CD4-positive, alpha-beta memory T cell (primary cell): Measurements from ENCODE around the gene NYNRIN. TPM values are rescaled to one million over a fixed set of nuclear protein-coding genes. Genes with fewer than 3 reads are reported as not detected.

Source experiments
- CTCF ChIA-PET: fragments of 350-600 bp; sonication (Branson Sonifier 250); formaldehyde crosslinking; loops from one replicate; lab custom pipeline; 2021; ENCODE audit warnings: inconsistent platforms; ENCODE audit not compliant: partially characterized antibody; lab: Charles Lee
- POLR2A ChIA-PET: fragments of 350-600 bp; sonication (Branson Sonifier 250); formaldehyde crosslinking; loops from one replicate; lab custom pipeline; 2021; ENCODE audit not compliant: partially characterized antibody; lab: Charles Lee
- DNase-seq, 5 donors: peaks; one replicate each; pipeline versions ENCODE4 v3.0.0 to v3.0.0-alpha.2; 2020 to 2022; ENCODE audit warnings: mixed read lengths in 1 of 5
- H3K27ac ChIP-seq: one replicate; pipeline ENCODE4 v1.7.0; 2013; ENCODE audit warnings: low read depth, low read length
- H3K27me3 ChIP-seq: 2 replicates; pipeline ENCODE4 v1.7.0; 2013; ENCODE audit warnings: mild to moderate bottlenecking, low read length, moderate library complexity; ENCODE audit not compliant: insufficient read depth
- H3K36me3 ChIP-seq: 2 replicates; pipeline ENCODE4 v1.7.0; 2013; ENCODE audit warnings: mild to moderate bottlenecking, low read length, moderate library complexity; ENCODE audit not compliant: insufficient read depth
- H3K4me1 ChIP-seq: 2 replicates; pipeline ENCODE4 v1.7.0; 2013; ENCODE audit warnings: mild to moderate bottlenecking, low read length, moderate library complexity; ENCODE audit not compliant: insufficient read depth
- H3K4me3 ChIP-seq, 2 donors: one replicate each; pipeline ENCODE4 v1.7.0; 2013; ENCODE audit warnings: low read length in 2 of 2, mild to moderate bottlenecking in 1 of 2
- H3K9me3 ChIP-seq, 2 donors: one replicate each; pipeline ENCODE4 v1.7.0; 2013; ENCODE audit warnings: low read length in 2 of 2, control low read depth in 1 of 2; ENCODE audit not compliant: control insufficient read depth in 1 of 2
- H3K27ac Mint-ChIP-seq, 7 donors: one replicate each; pipeline ENCODE4 v1.8.0; 2020 to 2021; ENCODE audit warnings: mixed read lengths in 7 of 7, mild to moderate bottlenecking in 6 of 7, inconsistent platforms in 3 of 7, moderate library complexity in 3 of 7
- H3K27me3 Mint-ChIP-seq, 2 donors: one replicate each; pipeline ENCODE4 v1.8.0; 2020 to 2021; ENCODE audit warnings: mixed read lengths in 2 of 2
- H3K36me3 Mint-ChIP-seq, 2 donors: one replicate each; pipeline ENCODE4 v1.8.0; 2020 to 2021; ENCODE audit warnings: mixed read lengths in 2 of 2, inconsistent platforms in 1 of 2, mild to moderate bottlenecking in 1 of 2
- H3K4me1 Mint-ChIP-seq, 4 donors: one replicate each; pipeline ENCODE4 v1.8.0; 2020 to 2021; ENCODE audit warnings: mixed read lengths in 4 of 4, mild to moderate bottlenecking in 1 of 4
- H3K4me3 Mint-ChIP-seq, 8 donors: one replicate each; pipeline ENCODE4 v1.8.0; 2020 to 2021; ENCODE audit warnings: mixed read lengths in 8 of 8, mild to moderate bottlenecking in 7 of 8, moderate library complexity in 6 of 8, inconsistent platforms in 3 of 8
- H3K9me3 Mint-ChIP-seq, 8 donors: one replicate each; pipeline ENCODE4 v1.8.0; 2020 to 2021; ENCODE audit warnings: mixed read lengths in 8 of 8, mild to moderate bottlenecking in 5 of 8, inconsistent platforms in 3 of 8, moderate library complexity in 1 of 8
- intact Hi-C: fragments of 100-400 bp; cut with micrococcal nuclease; formaldehyde crosslinking; loops from one replicate; pipeline ENCODE4 v1.15.1; 2023
- polyA plus RNA-seq, 2 donors: library from polyadenylated mRNA; unstranded; fragments of 300-500 nt; fragmentation: Illumina TruSeq; gene quantifications; one replicate each; pipeline ENCODE4 v1.2.3, GENCODE V29; 2021
- total RNA-seq, 2 experiments: library from RNA; stranded (reverse); gene quantifications; one replicate each; pipeline ENCODE4 v1.2.3, GENCODE V29; 2021

The NYNRIN gene
- total and polyA plus RNA-seq, 4 experiments from 2014 or later, result 0.02 to 0.32 TPM; not detected in 2

GRCh38 chr14:24356208-24356607, 42.6 kb upstream of the NYNRIN start:
- Histone ChIP-seq H3K27me3 (peaks cover 7% of the 10 kb centered on the region), H3K36me3 (no peaks in the 10 kb centered on the region), H3K27ac (no peak overlapping the region), H3K4me1 (no peaks in the 10 kb centered on the region), H3K9me3 (no peaks in the 10 kb centered on the region), H3K4me3 (no peak overlapping the region)
- Mint-ChIP-seq H3K27ac (no peak overlapping the region), H3K36me3 (peaks cover 3 to 5% of the 10 kb centered on the region in 2 donors), H3K4me3 (no peak overlapping the region), H3K27me3 (peaks cover 23 to 30% of the 10 kb centered on the region in 2 donors), H3K9me3 (peaks cover 0 to 15% (median 5%) of the 10 kb centered on the region in 8 donors), H3K4me1 (no peaks in the 10 kb centered on the region)
- no peak for DNase-seq
- CTCF ChIA-PET, result interaction anchor here (1.0 kb wide), 1 partner anchor 75 kb away, joined by 3 read pairs; no protein-coding TSS in a partner anchor
- intact Hi-C loops, result no loop called here
- POLR2A ChIA-PET, result no interaction called here

DNA sequence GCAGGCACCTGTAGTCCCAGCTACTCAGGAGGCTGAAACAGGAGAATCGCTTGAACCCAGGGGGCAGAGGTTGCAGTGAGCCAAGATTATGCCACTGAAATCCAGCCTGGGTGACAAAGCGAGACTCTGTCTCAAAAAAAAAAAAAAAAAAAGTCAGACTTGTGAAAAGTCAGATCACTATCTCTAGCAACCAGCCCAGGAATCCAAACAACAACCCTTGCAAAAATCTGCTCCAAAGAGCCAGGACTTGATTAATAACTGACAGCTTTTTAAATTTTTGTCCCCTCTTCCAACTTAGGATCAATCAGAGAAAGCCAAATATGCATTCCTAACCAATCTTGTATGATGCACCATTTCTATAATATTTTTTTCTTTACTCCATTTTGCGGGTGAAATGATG, 38.5 kb upstream of the NYNRIN start:
- CTCF ChIA-PET, result interaction anchor here (2.9 to 3.4 kb wide), 2 partner anchors 27 to 71 kb away, joined by 11 to 14 read pairs; no protein-coding TSS in a partner anchor
- H3K4me1 Mint-ChIP-seq, result peaks cover 0 to 3% (median 1%) of the 10 kb centered on the region in 4 donors
- no peak overlapping the region for H3K27ac ChIP-seq

GRCh38 chr14:24361326-24361725, 37.5 kb upstream of the NYNRIN start:
- H3K27ac ChIP-seq, result no peak overlapping the region
- no peak for DNase-seq
- H3K36me3 ChIP-seq, result no peaks in the 10 kb centered on the region
- CTCF ChIA-PET, result interaction anchor here (1.0 to 2.9 kb wide), 4 partner anchors 28 to 75 kb away, joined by 4 to 14 read pairs (median 8); no protein-coding TSS in a partner anchor
- H3K4me3 Mint-ChIP-seq, result no peak overlapping the region
- no peak overlapping the region for H3K27ac Mint-ChIP-seq
- peaks cover 20 to 35% of the 10 kb centered on the region in 2 donors for H3K27me3 Mint-ChIP-seq
- no peaks in the 10 kb centered on the region for H3K9me3 ChIP-seq
- H3K27me3 ChIP-seq, result peaks cover 17% of the 10 kb centered on the region
- H3K4me1 ChIP-seq, result peaks cover 14% of the 10 kb centered on the region
- H3K4me3 ChIP-seq, result no peak overlapping the region
- H3K36me3 Mint-ChIP-seq, result peaks cover 3 to 5% of the 10 kb centered on the region in 2 donors
- intact Hi-C loops, result loop anchor here (10.0 kb wide), 1 partner anchor 313 kb away; no protein-coding TSS in a partner anchor
- POLR2A ChIA-PET, result interaction anchor here (1.0 to 1.4 kb wide), 2 partner anchors 21 to 66 kb away, joined by 3 to 4 read pairs; partner anchors contain the start of gene RIPK3
- H3K4me1 Mint-ChIP-seq, result peaks cover 8 to 12% (median 10%) of the 10 kb centered on the region in 4 donors
- H3K9me3 Mint-ChIP-seq, result peaks cover 0 to 15% (median 5%) of the 10 kb centered on the region in 8 donors

More for the DNA sequence above, 38.5 kb upstream of the NYNRIN start:
- Mint-ChIP-seq H3K9me3 (peaks cover 0 to 15% (median 5%) of the 10 kb centered on the region in 8 donors), H3K36me3 (peaks cover 3 to 5% of the 10 kb centered on the region in 2 donors), H3K27ac (no peak overlapping the region), H3K4me3 (no peak overlapping the region), H3K27me3 (peaks cover 12 to 27% of the 10 kb centered on the region in 2 donors)
- POLR2A ChIA-PET, result interaction anchor here (1.2 kb wide), 1 partner anchor 70 kb away, joined by 3 read pairs; the partner anchor contains the start of gene KHNYN
- Histone ChIP-seq H3K4me1 (peaks cover 4% of the 10 kb centered on the region), H3K4me3 (no peak overlapping the region), H3K36me3 (no peaks in the 10 kb centered on the region), H3K9me3 (no peaks in the 10 kb centered on the region), H3K27me3 (peaks cover 10% of the 10 kb centered on the region)
- intact Hi-C loops, result loop anchor here (10.0 kb wide), 1 partner anchor 315 kb away; no protein-coding TSS in a partner anchor
- DNase-seq, result no peak

GRCh38 chr14:24362241-24362960, 36.4 kb upstream of the NYNRIN start:
- ChIA-PET CTCF (interaction anchor here (1.0 to 2.9 kb wide), 4 partner anchors 29 to 74 kb away, joined by 4 to 14 read pairs (median 8); no protein-coding TSS in a partner anchor), POLR2A (interaction anchor here (1.0 to 1.6 kb wide), 3 partner anchors 22 to 68 kb away, joined by 3 to 5 read pairs (median 4); partner anchors contain the start of genes CBLN3, KHNYN and RIPK3)
- Mint-ChIP-seq H3K4me1 (peaks cover 11 to 21% (median 15%) of the 10 kb centered on the region in 4 donors), H3K27me3 (peaks cover 27 to 41% of the 10 kb centered on the region in 2 donors), H3K27ac (no peak overlapping the region), H3K36me3 (peaks cover 3 to 5% of the 10 kb centered on the region in 2 donors), H3K9me3 (peaks cover 0 to 15% (median 5%) of the 10 kb centered on the region in 8 donors), H3K4me3 (no peak overlapping the region)
- Histone ChIP-seq H3K36me3 (no peaks in the 10 kb centered on the region), H3K4me3 (no peak overlapping the region), H3K27ac (no peak overlapping the region), H3K27me3 (peaks cover 26% of the 10 kb centered on the region), H3K4me1 (peaks cover 25% of the 10 kb centered on the region), H3K9me3 (no peaks in the 10 kb centered on the region)
- intact Hi-C loops, result loop anchor here (10.0 kb wide), 1 partner anchor 312 kb away; no protein-coding TSS in a partner anchor
- no peak for DNase-seq

- Mint-ChIP-seq H3K27ac (no peak overlapping the region), H3K4me1 (peaks cover 14 to 26% (median 20%) of the 10 kb centered on the region in 4 donors), H3K9me3 (peaks cover 0 to 15% (median 5%) of the 10 kb centered on the region in 8 donors), H3K4me3 (no peak overlapping the region), H3K36me3 (peaks cover 3 to 5% of the 10 kb centered on the region in 2 donors), H3K27me3 (peaks cover 33 to 43% of the 10 kb centered on the region in 2 donors)
- Histone ChIP-seq H3K27ac (no peak overlapping the region), H3K4me1 (peaks cover 35% of the 10 kb centered on the region), H3K27me3 (peaks cover 31% of the 10 kb centered on the region), H3K9me3 (no peaks in the 10 kb centered on the region), H3K36me3 (no peaks in the 10 kb centered on the region), H3K4me3 (no peak overlapping the region)
- POLR2A ChIA-PET, result interaction anchor here (1.6 kb wide), 1 partner anchor 67 kb away, joined by 5 read pairs; the partner anchor contains the start of genes CBLN3 and KHNYN
- intact Hi-C loops, result loop anchor here (10.0 kb wide), 1 partner anchor 311 kb away; no protein-coding TSS in a partner anchor
- no peak for DNase-seq
- CTCF ChIA-PET, result interaction anchor here (2.7 kb wide), 1 partner anchor 73 kb away, joined by 11 read pairs; no protein-coding TSS in a partner anchor
These were observed 35.4 kb upstream of the NYNRIN start for GRCh38 chr14:24363401-24363800.

GRCh38 chr14:24364841-24365240, 34.0 kb upstream of the NYNRIN start:
- intact Hi-C loops, result loop anchor here (1.0 to 10.0 kb wide), 2 partner anchors 66 to 310 kb away; no protein-coding TSS in a partner anchor
- no peaks in the 10 kb centered on the region for H3K9me3 ChIP-seq
- H3K27me3 ChIP-seq, result peaks cover 29% of the 10 kb centered on the region
- no peak overlapping the region for H3K27ac ChIP-seq
- peaks cover 0 to 11% (median 5%) of the 10 kb centered on the region in 8 donors for H3K9me3 Mint-ChIP-seq
- no peaks in the 10 kb centered on the region for H3K36me3 ChIP-seq
- POLR2A ChIA-PET, result interaction anchor here (0.8 to 2.3 kb wide), 2 partner anchors 66 to 77 kb away, joined by 3 to 29 read pairs; partner anchors contain the start of genes CBLN3 and KHNYN
- peak overlapping the region in 1 of 8 donors; percentile 5 for H3K4me3 Mint-ChIP-seq
- peaks cover 15 to 31% (median 22%) of the 10 kb centered on the region in 4 donors for H3K4me1 Mint-ChIP-seq
- H3K36me3 Mint-ChIP-seq, result peaks cover 3 to 5% of the 10 kb centered on the region in 2 donors
- no peak overlapping the region for H3K27ac Mint-ChIP-seq
- H3K4me1 ChIP-seq, result peaks cover 35% of the 10 kb centered on the region
- DNase-seq, result no peak
- CTCF ChIA-PET, result interaction anchor here (0.8 to 2.3 kb wide), 7 partner anchors 25 to 77 kb away, joined by 3 to 41 read pairs (median 4); partner anchors contain the start of genes KHNYN and RIPK3
- H3K4me3 ChIP-seq, result no peak overlapping the region
- H3K27me3 Mint-ChIP-seq, result peaks cover 34 to 49% of the 10 kb centered on the region in 2 donors
